Neural cell (in vitro differentiated cells): ENCODE measurements around the gene PAPOLA. TPM values are rescaled to one million over a fixed set of nuclear protein-coding genes. Genes with fewer than 3 reads are reported as not detected.

Source experiments
- H2AFZ ChIP-seq: fragments of 200-600, 300-800 bp; sonication (generic), shearing (Covaris generic); 2 replicates; pipeline ENCODE4 v1.6.0; 2014; ENCODE audit warnings: low read depth, mild to moderate bottlenecking, antibody characterized with exemption, low read length, moderate library complexity
- H3F3A ChIP-seq: fragments of 200-600 bp; shearing (Covaris generic); 2 replicates; pipeline ENCODE4 v1.6.1; 2016; ENCODE audit warnings: mild to moderate bottlenecking, moderate library complexity, mixed read lengths, antibody characterized with exemption, low read length; ENCODE audit not compliant: insufficient read depth, poor library complexity, severe bottlenecking
- H3K27ac ChIP-seq: fragments of 200-600, 300-800 bp; sonication (generic), shearing (Covaris generic); 2 replicates; pipeline ENCODE4 v1.5.1; 2014; ENCODE audit warnings: mild to moderate bottlenecking, low read length, moderate library complexity
- H3K27me3 ChIP-seq: fragments of 300-800, 200-600 bp; sonication (generic), shearing (Covaris generic); 2 replicates; pipeline ENCODE4 v1.6.0; 2014; ENCODE audit warnings: mild to moderate bottlenecking, low read depth, low read length, moderate library complexity; ENCODE audit not compliant: insufficient read depth
- H3K36me3 ChIP-seq: fragments of 300-800, 200-600 bp; sonication (generic), shearing (Covaris generic); 2 replicates; pipeline ENCODE4 v1.5.1; 2014; ENCODE audit warnings: mild to moderate bottlenecking, antibody characterized with exemption, low read length, moderate library complexity; ENCODE audit not compliant: insufficient read depth
- H3K4me2 ChIP-seq: fragments of 300-800, 200-600 bp; sonication (generic), shearing (Covaris generic); 2 replicates; pipeline ENCODE4 v1.6.0; 2014; ENCODE audit warnings: mild to moderate bottlenecking, low read length
- H3K4me3 ChIP-seq: fragments of 300-800, 200-600 bp; sonication (generic), shearing (Covaris generic); 2 replicates; pipeline ENCODE4 v1.5.1; 2014; ENCODE audit warnings: mild to moderate bottlenecking, low read length, moderate library complexity
- H3K79me2 ChIP-seq: fragments of 200-600 bp; shearing (Covaris generic); replicated peaks from 2 replicates; pipeline ENCODE4 v1.6.0; 2014; ENCODE audit warnings: mild to moderate bottlenecking, low read length, moderate library complexity; ENCODE audit not compliant: insufficient read depth
- H3K9ac ChIP-seq: fragments of 300-800, 200-600 bp; sonication (generic), shearing (Covaris generic); 2 replicates; pipeline ENCODE4 v1.6.1; 2016; ENCODE audit warnings: mild to moderate bottlenecking, low read length, mixed read lengths
- H3K9me2 ChIP-seq: fragments of 200-600 bp; shearing (Covaris generic); 2 replicates; pipeline ENCODE4 v1.6.1; 2016; ENCODE audit warnings: mild to moderate bottlenecking, low read length, mixed read lengths; ENCODE audit not compliant: insufficient read depth
- H3K9me3 ChIP-seq: fragments of 200-600, 300-800 bp; sonication (generic), shearing (Covaris generic); 2 replicates; pipeline ENCODE4 v1.6.1; 2016; ENCODE audit warnings: mild to moderate bottlenecking, mixed run types, low read length, moderate library complexity, mixed read lengths
- H4K20me1 ChIP-seq: fragments of 200-600 bp; shearing (Covaris generic); 2 replicates; pipeline ENCODE4 v1.6.1; 2016; ENCODE audit warnings: mild to moderate bottlenecking, mixed run types; ENCODE audit not compliant: insufficient read depth
- CTCF ChIP-seq: fragments of 450-650 bp; IDR thresholded peaks from 2 replicates; pipeline ENCODE4 v1.5.1; 2014; ENCODE audit warnings: antibody characterized with exemption, mild to moderate bottlenecking, moderate library complexity; ENCODE audit not compliant: poor library complexity, severe bottlenecking
- EP300 ChIP-seq: fragments of 450-650 bp; conservative IDR thresholded peaks from 2 replicates; pipeline ENCODE4 v1.6.1; 2014; ENCODE audit warnings: antibody characterized with exemption, mild to moderate bottlenecking, moderate library complexity; ENCODE audit not compliant: poor library complexity, severe bottlenecking
- EZH2 ChIP-seq: fragments of 200-600, 300-800 bp; shearing (Covaris generic), sonication (generic); IDR thresholded peaks from 2 replicates; pipeline ENCODE4 v1.6.1; 2014; ENCODE audit warnings: antibody characterized with exemption, low read length, borderline replicate concordance, mild to moderate bottlenecking; ENCODE audit not compliant: insufficient read depth, poor library complexity, severe bottlenecking
- MXI1 ChIP-seq: fragments of 450-650 bp; conservative IDR thresholded peaks from 2 replicates; pipeline ENCODE4 v1.6.1; 2014; ENCODE audit warnings: antibody characterized with exemption, mild to moderate bottlenecking; ENCODE audit not compliant: poor library complexity, severe bottlenecking
- POLR2AphosphoS5 ChIP-seq: IDR thresholded peaks from 2 replicates; pipeline ENCODE4 v1.6.1; 2012
- RAD21 ChIP-seq: fragments of 450-650 bp; conservative IDR thresholded peaks from 2 replicates; pipeline ENCODE4 v1.6.1; 2014; ENCODE audit warnings: antibody characterized with exemption, mild to moderate bottlenecking, moderate library complexity
- REST ChIP-seq: IDR thresholded peaks from 2 replicates; pipeline ENCODE4 v1.6.1; 2012; ENCODE audit warnings: borderline replicate concordance
- SMC3 ChIP-seq: fragments of 450-650 bp; conservative IDR thresholded peaks from 2 replicates; pipeline ENCODE4 v1.6.1; 2014; ENCODE audit warnings: antibody characterized with exemption, mild to moderate bottlenecking, moderate library complexity; ENCODE audit not compliant: poor library complexity
- TAF1 ChIP-seq: IDR thresholded peaks from 2 replicates; pipeline ENCODE4 v1.6.1; 2012; ENCODE audit warnings: low read depth
- polyA plus RNA-seq: library from polyadenylated mRNA; depleted of rRNA; stranded (reverse); fragments of >200 nt; gene quantifications from 2 replicates; pipeline ENCODE4 v1.2.3, GENCODE V29; 2014

PAPOLA gene
- polyA plus RNA-seq, 1 donor from 2014 or later, result 150 TPM

GRCh38 chr14:96486705-96487104 is 15.5 kb upstream of the PAPOLA start:
- Histone ChIP-seq H3F3A (no peaks in the 10 kb centered on the region), H2AFZ (no peak overlapping the region), H3K9ac (no peak overlapping the region), H3K27ac (no peak overlapping the region), H3K9me3 (no peaks in the 10 kb centered on the region), H3K27me3 (no peaks in the 10 kb centered on the region), H3K36me3 (no peaks in the 10 kb centered on the region), H3K4me2 (no peak overlapping the region), H3K9me2 (no peaks in the 10 kb centered on the region), H3K4me3 (no peak overlapping the region), H4K20me1 (no peaks in the 10 kb centered on the region), H3K79me2 (no peaks in the 10 kb centered on the region)
- TF ChIP-seq EZH2 (no peak), EP300 (no peak), RAD21 (no peak), CTCF (no peak), TAF1 (no peak), REST (no peak), POLR2AphosphoS5 (no peak), SMC3 (no peak), MXI1 (no peak)

GRCh38 chr14:96489327-96489726 is 12.9 kb upstream of the PAPOLA start:
- H4K20me1 ChIP-seq, result no peaks in the 10 kb centered on the region
- H3K9me3 ChIP-seq, result no peaks in the 10 kb centered on the region
- H3K79me2 ChIP-seq, result no peaks in the 10 kb centered on the region
- no peak overlapping the region for H3K4me3 ChIP-seq
- H3K4me2 ChIP-seq, result no peak overlapping the region
- no peaks in the 10 kb centered on the region for H3K9me2 ChIP-seq
- no peaks in the 10 kb centered on the region for H3K27me3 ChIP-seq
- H3K27ac ChIP-seq, result no peak overlapping the region
- no peak overlapping the region for H2AFZ ChIP-seq
- H3K36me3 ChIP-seq, result no peaks in the 10 kb centered on the region
- no peaks in the 10 kb centered on the region for H3F3A ChIP-seq
- TF ChIP-seq POLR2AphosphoS5 (no peak), MXI1 (no peak), REST (no peak), EZH2 (no peak), RAD21 (no peak), TAF1 (no peak), EP300 (no peak), CTCF (no peak), SMC3 (no peak)
- H3K9ac ChIP-seq, result no peak overlapping the region
